RWPE2 (cell line): ENCODE results near the gene NRG2.

Experiments
- ATAC-seq: fragments of 200-7000 bp; cut with Tn5 transposase; 3 replicates; pipeline ENCODE4 v1.9.1; 2021; ENCODE audit warnings: low read depth
- DNase-seq: peaks from one replicate; pipeline ENCODE4 v3.0.0-alpha.2; 2020; ENCODE audit warnings: low spot score
- H3K27ac ChIP-seq: fragments of 450-650 bp; 2 replicates; pipeline ENCODE4 v1.5.1; 2017; ENCODE audit warnings: mild to moderate bottlenecking; ENCODE audit not compliant: poor library complexity, severe bottlenecking
- H3K27me3 ChIP-seq: fragments of 250-450 bp; sonication (Bioruptor Pico); 2 replicates; pipeline ENCODE4 v1.5.1; 2021; ENCODE audit warnings: mild to moderate bottlenecking, moderate library complexity; ENCODE audit not compliant: insufficient read depth, poor library complexity, severe bottlenecking
- H3K36me3 ChIP-seq: fragments of 250-450 bp; sonication (Bioruptor Pico); 2 replicates; pipeline ENCODE4 v1.5.1; 2020; ENCODE audit warnings: low read depth, mild to moderate bottlenecking, moderate library complexity
- H3K4me1 ChIP-seq: fragments of 250-450 bp; sonication (Bioruptor Pico); 2 replicates; pipeline ENCODE4 v1.5.1; 2021; ENCODE audit warnings: mild to moderate bottlenecking, moderate library complexity; ENCODE audit not compliant: insufficient read depth, poor library complexity, severe bottlenecking
- H3K4me3 ChIP-seq: fragments of 250-450 bp; sonication (Bioruptor Pico); 2 replicates; pipeline ENCODE4 v1.5.1; 2021; ENCODE audit warnings: mild to moderate bottlenecking, moderate library complexity; ENCODE audit not compliant: severe bottlenecking
- H3K9me3 ChIP-seq: fragments of 250-450 bp; sonication (Bioruptor Pico); 2 replicates; pipeline ENCODE4 v1.5.1; 2021; ENCODE audit warnings: mild to moderate bottlenecking, moderate library complexity; ENCODE audit not compliant: severe bottlenecking
- CTCF ChIP-seq: fragments of 450-650 bp; IDR thresholded peaks from one replicate; pipeline ENCODE4 v1.5.1; 2017; ENCODE audit warnings: mild to moderate bottlenecking, moderate library complexity; ENCODE audit not compliant: poor library complexity, severe bottlenecking

The NRG2 gene

GRCh38 chr5:139811274-139811607, 231.9 kb downstream of the NRG2 start:
- Histone ChIP-seq H3K4me1 (no peaks in the 10 kb centered on the region), H3K27me3 (no peaks in the 10 kb centered on the region), H3K27ac (no peak overlapping the region), H3K4me3 (no peak overlapping the region), H3K9me3 (no peaks in the 10 kb centered on the region), H3K36me3 (no peaks in the 10 kb centered on the region)
- TF ChIP-seq CTCF, result no peak
- peak; percentile 21 for DNase-seq
- ATAC-seq, result no peak

- DNase-seq (peak; percentile 56), ATAC-seq (no peak)
- Histone ChIP-seq H3K4me3 (no peak overlapping the region), H3K4me1 (no peaks in the 10 kb centered on the region), H3K27ac (no peak overlapping the region), H3K9me3 (no peaks in the 10 kb centered on the region), H3K27me3 (no peaks in the 10 kb centered on the region), H3K36me3 (no peaks in the 10 kb centered on the region)
- TF ChIP-seq CTCF, result no peak
Measured at GRCh38 chr5:139810341-139811273, 232.5 kb downstream of the NRG2 start.

GRCh38 chr5:139809331-139809810, 233.7 kb downstream of the NRG2 start:
- peak; percentile 54 for DNase-seq
- H3K4me3 ChIP-seq, result no peak overlapping the region
- H3K27ac ChIP-seq, result no peak overlapping the region
- no peak for ATAC-seq
- no peaks in the 10 kb centered on the region for H3K4me1 ChIP-seq
- no peaks in the 10 kb centered on the region for H3K9me3 ChIP-seq
- H3K27me3 ChIP-seq, result no peaks in the 10 kb centered on the region
- no peak for TF ChIP-seq CTCF
- H3K36me3 ChIP-seq, result no peaks in the 10 kb centered on the region

GRCh38 chr5:139808481-139809330, 234.4 kb downstream of the NRG2 start:
- H3K4me1 ChIP-seq, result no peaks in the 10 kb centered on the region
- ATAC-seq (peak; percentile 67), DNase-seq (peak; percentile 65)
- no peaks in the 10 kb centered on the region for H3K9me3 ChIP-seq
- no peaks in the 10 kb centered on the region for H3K36me3 ChIP-seq
- no peaks in the 10 kb centered on the region for H3K27me3 ChIP-seq
- no peak overlapping the region for H3K4me3 ChIP-seq
- no peak overlapping the region for H3K27ac ChIP-seq
- TF ChIP-seq CTCF, result no peak
